HG03521 (cell line): ENCODE measurements around the gene CEP170B.
"Not testable (repeated sequence)": the region's sequence is repeated elsewhere in the genome, so short reads cannot be mapped to it uniquely, and the experiment has no call there.

Experiments
- ATAC-seq: cut with Tn5 transposase; IDR thresholded peaks from one replicate; pipeline ENCODE4 v1.9.1; 2021; ENCODE audit warnings: mild to moderate bottlenecking, moderate library complexity; ENCODE audit not compliant: unreplicated experiment

Gene CEP170B

GRCh38 chr14:104888489-104889374, 23.7 kb downstream of the CEP170B start:
- no peak for ATAC-seq

DNA sequence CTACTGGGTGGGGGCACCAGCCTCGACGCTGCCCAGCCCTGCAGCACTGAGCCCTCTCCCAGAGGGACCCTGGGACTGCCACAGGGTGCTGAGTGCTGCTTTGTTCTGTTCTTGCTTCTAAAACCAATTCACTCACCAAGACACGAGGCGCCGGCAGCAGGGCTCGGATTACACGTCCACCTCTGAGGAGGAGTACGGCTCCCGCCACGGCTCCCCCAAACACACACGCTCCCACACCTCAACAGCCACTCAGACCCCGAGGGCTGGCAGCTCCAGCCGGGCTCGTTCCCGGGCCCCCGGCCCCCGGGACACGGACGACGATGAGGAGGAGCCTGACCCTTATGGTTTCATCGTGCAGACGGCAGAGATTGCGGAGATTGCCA, 24.3 kb downstream of the CEP170B start:
- ATAC-seq, result no peak

DNA sequence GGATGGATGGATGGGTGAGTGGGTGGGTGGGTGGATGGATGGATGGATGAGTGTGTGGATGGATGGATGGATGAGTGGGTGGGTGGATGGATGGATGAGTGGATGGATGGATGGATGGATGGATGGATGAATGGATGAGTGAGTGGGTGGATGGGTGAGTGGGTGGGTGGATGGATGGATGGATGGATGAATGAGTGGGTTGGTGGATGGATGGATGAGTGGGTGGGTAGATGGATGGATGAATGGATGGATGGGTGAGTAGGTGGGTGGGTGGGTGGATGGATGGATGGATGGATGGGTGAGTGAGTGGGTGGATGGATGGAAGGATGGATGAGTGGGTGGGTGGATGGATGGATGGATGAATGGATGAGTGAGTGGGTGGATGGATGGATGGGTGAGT, 25.2 kb downstream of the CEP170B start:
- ATAC-seq, result not testable (repeated sequence)

- no peak for ATAC-seq
These were observed 26.1 kb downstream of the CEP170B start for GRCh38 chr14:104891121-104891551.

- ATAC-seq, result no peak
These were observed 26.8 kb downstream of the CEP170B start for GRCh38 chr14:104891664-104892530.

GRCh38 chr14:104892531-104893434, 27.7 kb downstream of the CEP170B start:
- no peak for ATAC-seq

DNA sequence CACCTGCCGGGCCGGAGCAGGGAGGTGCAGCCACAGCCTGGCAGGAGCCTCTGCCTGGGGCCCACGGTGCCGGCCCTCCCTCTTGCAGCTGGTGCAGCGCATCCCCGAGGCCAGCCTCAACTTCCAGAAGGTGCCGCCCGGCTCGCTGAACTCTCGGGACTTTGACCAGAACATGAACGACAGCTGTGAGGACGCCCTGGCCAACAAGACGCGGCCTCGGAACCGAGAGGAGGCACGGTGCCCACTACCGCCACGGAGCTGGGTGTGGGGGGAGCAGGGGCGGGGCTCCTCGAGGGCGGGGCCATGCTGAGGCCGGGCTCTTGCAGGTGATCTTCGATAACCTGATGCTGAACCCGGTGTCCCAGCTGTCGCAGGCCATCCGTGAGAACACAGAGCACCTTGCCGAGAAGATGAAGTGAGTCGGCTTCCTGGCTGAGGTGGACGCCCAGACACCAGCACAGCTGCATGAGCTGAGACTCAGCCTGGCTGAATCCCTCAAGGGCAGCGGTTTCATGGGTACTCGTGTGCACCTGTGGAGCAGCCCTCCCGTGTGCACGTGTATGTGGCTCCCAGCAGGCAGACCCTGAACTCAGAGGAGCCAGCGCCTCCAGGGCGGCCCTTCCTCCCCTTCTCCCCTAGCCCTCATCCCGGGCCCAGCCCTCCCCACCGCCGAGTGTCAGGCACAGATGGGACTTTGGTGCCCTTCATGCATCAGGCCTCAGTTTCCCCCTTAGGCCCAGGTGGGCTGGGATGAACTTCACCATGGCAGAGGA, 28.6 kb downstream of the CEP170B start:
- ATAC-seq, result no peak

- no peak for ATAC-seq
These were observed 29.5 kb downstream of the CEP170B start for GRCh38 chr14:104894331-104895206.

- ATAC-seq, result no peak
These were observed 30.2 kb downstream of the CEP170B start for GRCh38 chr14:104895207-104895785.

- no peak for ATAC-seq
These were observed 31.0 kb downstream of the CEP170B start for GRCh38 chr14:104895786-104896661.

DNA sequence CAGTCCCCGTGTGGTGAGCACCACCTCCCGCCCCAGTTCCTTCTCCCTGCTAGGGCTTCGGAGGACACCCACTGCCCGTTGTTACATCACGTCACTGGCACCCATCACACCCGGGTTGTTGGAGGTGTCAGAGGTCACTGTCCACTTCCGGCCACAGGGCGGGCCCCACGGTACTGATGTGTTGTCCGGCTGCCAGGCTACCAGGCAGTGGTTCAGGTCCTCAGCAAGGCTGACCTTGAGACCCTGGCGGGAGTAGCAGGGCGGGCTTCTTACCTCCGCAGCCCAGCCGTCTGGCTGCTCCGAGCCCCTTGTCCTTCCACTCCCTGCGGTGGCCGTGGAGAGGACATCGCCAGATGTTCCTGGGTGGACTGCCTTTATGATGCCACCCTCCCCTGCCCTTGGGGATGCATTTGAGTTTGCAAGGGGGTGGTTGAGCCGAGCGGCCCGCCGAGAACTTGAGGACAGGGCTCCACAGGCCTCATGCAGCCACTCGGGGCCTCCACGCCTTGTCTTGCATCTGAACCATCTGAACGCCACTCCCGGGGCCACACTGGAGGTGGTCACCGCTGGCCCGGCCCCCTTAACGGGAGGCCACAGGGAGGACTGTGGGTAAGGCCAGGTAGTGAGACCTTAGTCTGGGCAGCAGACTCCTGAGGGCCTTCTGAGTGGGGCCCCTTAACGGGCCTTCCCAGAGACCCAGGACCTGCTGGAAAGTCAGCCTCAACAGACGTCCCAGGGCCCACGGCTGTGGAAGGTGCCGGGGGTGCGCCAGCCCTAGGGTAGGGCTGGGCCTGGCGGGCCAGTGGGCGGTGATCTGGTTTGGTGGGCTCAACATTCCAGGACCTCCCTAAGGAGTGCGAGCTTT, 32.5 kb downstream of the CEP170B start:
- no peak for ATAC-seq

- ATAC-seq, result no peak
These were observed 33.1 kb downstream of the CEP170B start for GRCh38 chr14:104898195-104898558.

- ATAC-seq, result no peak
These were observed 33.9 kb downstream of the CEP170B start for GRCh38 chr14:104898870-104899510.

DNA sequence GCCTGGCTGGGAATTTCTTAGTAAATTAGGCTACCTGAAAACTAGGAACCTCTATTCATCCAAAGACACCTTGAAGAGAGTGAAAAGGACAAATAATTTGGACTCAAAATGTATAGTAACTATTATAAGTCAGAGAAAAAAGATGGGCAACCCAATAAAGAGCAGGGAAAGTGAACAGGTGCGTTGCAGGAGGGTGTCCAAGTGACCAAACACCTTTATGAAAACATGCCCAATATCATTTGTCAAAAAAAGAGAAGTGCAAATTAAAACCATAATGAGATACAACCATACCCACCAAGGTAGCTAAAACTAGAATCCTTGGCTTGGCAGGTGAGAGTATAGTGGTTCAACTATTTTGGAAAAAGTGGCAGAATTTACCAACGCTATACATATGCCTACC, 34.7 kb downstream of the CEP170B start:
- no peak for ATAC-seq

GRCh38 chr14:104900639-104901512, 35.8 kb downstream of the CEP170B start:
- ATAC-seq, result no peak
